ENCODE data around the gene NPAS1.

The NPAS1 gene

DNA sequence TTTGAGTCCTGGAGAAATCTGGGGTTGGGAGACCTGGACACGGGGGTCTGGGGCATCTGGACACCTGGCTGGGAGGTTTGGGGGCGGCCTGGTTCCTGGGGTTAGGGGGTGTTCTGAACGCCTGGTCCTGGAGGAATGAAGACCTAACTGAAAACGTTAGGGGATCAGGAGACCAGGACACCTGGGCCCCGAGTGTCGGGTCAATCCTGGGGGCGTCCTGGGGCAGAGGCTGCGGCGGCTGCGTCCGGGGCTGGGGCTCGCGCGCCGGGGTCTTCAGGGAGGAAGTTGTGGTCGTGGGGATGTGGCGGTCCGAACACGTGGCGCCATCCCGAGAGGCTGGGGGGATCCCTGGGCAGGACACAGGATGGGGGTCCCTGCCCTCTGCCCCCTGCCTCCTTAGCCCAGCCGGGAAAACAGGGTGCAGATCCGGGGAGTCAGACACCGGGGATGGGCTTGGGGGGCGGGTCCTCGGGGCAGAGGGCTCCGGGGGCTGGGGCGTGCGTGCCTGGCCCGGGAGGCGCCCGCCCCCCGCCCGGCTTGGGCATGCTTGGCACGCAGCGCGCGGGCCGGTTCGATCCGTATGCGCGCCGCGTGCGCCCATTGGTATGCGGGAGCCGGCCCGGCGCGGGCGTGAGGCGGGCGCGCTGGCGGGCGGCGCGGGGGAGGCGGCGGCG, 632 bp downstream of the NPAS1 start:
- H3K4me3 ChIP-seq (ENCODE audit: low read depth, low read length), result peak overlapping the region; percentile 14
- TF ChIP-seq, protein P1, sequence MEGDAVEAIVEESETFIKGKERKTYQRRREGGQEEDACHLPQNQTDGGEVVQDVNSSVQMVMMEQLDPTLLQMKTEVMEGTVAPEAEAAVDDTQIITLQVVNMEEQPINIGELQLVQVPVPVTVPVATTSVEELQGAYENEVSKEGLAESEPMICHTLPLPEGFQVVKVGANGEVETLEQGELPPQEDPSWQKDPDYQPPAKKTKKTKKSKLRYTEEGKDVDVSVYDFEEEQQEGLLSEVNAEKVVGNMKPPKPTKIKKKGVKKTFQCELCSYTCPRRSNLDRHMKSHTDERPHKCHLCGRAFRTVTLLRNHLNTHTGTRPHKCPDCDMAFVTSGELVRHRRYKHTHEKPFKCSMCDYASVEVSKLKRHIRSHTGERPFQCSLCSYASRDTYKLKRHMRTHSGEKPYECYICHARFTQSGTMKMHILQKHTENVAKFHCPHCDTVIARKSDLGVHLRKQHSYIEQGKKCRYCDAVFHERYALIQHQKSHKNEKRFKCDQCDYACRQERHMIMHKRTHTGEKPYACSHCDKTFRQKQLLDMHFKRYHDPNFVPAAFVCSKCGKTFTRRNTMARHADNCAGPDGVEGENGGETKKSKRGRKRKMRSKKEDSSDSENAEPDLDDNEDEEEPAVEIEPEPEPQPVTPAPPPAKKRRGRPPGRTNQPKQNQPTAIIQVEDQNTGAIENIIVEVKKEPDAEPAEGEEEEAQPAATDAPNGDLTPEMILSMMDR (conservative IDR thresholded peaks at IDR 0.05; ENCODE audit: low read depth, low read length), result no peak
- no peak for DNase-seq (ENCODE audit: low read depth)

DNA sequence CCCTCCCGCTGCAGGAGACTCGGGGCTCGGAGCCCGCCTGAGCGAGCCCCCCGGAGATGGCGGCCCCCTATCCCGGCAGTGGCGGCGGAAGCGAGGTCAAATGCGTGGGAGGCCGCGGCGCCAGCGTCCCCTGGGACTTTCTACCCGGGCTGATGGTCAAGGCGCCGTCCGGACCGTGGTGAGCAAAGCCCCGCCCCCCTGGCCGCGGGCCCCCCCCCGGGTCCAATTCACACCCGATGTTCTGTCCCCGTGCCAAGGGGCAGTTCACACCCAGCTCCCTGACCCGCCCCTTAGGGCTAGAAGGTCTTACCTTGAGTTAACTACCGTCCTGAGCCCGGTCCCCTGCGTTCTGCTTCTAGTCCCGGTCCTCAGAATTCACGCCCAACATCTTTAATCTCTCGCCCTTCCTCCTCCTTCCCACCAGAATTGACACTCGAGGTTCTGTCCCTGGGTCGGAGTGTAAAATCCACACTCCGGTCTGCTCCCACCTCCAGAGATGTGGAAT, 1.4 kb downstream of the NPAS1 start:
- H3K4me3 ChIP-seq (ENCODE audit: low read depth, low read length), result peak overlapping the region; percentile 22
- DNase-seq (ENCODE audit: low read depth), result no peak
- TF ChIP-seq, protein P1 (conservative IDR thresholded peaks at IDR 0.05; ENCODE audit: low read depth, low read length), result no peak

DNA sequence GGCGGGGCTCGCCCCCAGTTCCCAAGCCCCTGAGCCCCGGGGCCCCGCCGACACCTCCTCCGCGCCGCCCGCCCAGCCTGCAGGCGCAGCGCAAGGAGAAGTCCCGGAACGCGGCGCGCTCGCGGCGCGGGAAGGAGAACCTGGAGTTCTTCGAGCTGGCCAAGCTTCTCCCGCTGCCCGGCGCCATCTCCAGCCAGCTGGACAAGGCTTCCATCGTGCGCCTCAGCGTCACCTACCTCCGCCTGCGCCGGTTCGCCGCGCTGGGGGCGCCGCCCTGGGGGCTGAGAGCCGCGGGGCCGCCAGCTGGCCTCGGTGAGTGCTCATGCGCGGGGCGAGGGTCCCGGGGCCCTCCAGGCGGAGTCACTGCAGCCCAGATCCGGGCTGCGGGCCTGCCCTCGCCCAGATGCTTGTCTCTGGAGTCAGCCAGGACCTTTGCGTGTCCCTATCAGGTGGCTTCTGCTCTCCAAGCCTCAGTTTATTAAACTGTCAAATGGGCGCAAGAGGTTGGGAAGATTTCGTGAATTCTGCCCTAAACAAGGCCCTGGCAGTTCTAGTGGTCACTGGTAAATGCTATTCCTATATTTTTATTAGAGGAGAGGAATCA, 2.0 kb downstream of the NPAS1 start:
- H3K4me3 ChIP-seq (ENCODE audit: low read depth, low read length), result no peak overlapping the region
- DNase-seq (ENCODE audit: low read depth), result no peak
- TF ChIP-seq, protein P1 (conservative IDR thresholded peaks at IDR 0.05; ENCODE audit: low read depth, low read length), result no peak

DNA sequence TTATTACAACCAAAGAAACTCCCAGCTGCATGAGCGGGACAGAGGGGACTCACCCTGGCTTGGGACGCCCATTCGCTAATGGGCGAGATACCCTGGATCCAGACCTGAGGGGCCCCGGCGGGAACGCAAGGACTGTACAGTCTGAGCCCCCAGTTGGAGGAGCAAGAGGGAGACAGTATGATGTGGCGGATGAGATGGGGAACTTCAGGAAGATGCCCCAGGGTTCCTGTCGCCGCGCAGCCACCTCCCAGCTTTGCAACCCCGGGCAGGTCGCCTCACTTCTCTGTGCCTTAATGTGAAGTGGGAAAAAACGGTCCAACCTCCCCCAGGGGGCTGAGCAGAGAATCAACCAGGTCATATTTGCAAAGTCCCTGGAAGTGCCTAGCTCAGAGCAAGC, 2.5 kb downstream of the NPAS1 start:
- DNase-seq (ENCODE audit: low read depth), result no peak
- TF ChIP-seq, protein P1 (conservative IDR thresholded peaks at IDR 0.05; ENCODE audit: low read depth, low read length), result no peak
- no peak overlapping the region for H3K4me3 ChIP-seq (ENCODE audit: low read depth, low read length)

DNA sequence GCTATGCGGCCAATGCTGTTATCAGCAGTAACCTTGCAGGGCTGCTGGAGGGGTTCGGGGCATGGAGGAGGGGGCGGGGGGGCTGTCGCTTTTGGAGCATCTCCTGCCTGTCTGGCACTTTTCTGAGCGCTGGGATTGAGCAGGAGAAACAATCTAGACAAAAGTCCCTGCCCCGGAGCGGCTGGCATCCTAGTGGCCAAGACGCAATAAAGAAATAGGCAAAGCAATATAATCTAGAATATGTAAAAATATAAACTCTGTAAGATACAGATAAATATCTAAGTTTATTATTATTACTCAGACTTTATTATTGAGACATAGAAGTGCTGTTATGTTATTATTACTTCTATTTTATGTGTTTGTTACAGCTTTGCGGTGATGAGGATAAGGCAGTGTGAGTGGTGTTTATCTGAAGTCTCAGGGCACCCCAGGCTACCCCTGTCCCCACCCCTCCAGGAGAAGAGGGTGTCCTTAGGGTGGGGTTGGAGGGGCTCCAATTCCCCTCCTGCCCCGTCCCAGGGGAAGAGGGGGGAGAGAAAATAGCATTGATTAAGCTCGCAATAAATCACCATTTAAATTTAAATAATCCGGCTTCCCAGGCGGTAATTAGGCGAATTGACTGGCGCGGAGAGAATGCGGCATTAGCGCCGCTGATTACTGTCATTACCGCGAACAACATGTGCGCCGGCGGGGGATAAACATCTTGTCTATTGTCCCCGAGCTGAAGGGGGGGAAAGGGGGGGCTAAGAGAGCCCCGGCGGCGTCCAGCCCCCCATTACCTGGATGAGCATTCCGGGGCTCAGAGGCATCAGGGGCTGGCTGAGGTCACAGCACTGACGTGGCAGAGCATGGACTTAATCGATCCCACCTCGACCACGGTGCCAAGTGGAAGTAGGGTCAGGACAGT, 3.2 kb downstream of the NPAS1 start:
- no peak for DNase-seq (ENCODE audit: low read depth)
- H3K4me3 ChIP-seq (ENCODE audit: low read depth, low read length), result no peak overlapping the region

DNA sequence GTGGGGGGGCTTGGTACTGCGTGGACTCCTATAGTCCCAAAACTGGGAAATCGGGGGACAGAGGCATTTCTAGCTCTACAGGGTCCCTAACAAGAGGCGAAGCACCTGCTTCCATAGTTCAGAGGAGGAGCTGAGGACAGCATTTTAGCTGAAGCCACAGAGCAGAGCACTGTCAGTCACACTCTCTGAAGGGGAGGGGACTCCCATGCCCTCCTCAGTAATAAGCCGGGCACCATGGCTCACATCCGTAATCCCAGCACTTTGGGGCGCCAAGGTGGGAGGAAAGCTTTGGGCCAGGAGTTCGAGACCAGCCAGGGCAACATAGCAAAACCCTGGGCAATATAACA, 3.8 kb downstream of the NPAS1 start:
- TF ChIP-seq, protein P1 (conservative IDR thresholded peaks at IDR 0.05; ENCODE audit: low read depth, low read length), result no peak
- H3K4me3 ChIP-seq (ENCODE audit: low read depth, low read length), result no peak overlapping the region
- DNase-seq (ENCODE audit: low read depth), result no peak

More for the DNA sequence above, 3.2 kb downstream of the NPAS1 start:
- TF ChIP-seq, protein P1 (conservative IDR thresholded peaks at IDR 0.05; ENCODE audit: low read depth, low read length), result no peak

All from choroid plexus epithelial cell (primary cell).